ENCODE data around the gene SLC9A2. TPM values are rescaled to one million over a fixed set of nuclear protein-coding genes. Genes with fewer than 3 reads are reported as not detected.

Gene SLC9A2
- total and polyA plus RNA-seq, 5 donors from 2014 or later, result not detected

DNA sequence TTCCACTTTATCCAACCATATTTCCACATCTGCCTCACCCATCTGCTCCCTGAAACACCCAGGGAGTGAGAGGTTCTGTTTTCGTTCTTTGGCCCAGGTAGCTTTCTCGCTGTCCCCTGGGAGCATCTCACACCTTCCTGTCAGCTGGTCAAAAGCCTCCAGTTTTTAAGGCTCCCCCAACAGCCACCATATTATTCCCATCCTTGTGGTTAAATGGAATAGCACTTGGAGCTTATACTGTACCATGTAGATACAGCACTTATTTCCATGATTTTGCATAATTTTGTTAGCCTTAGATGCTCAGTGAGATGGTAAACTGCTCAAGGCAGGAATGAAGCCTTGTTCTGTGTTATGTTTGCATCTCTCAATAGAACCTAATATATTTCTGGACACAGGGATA is 84.0 kb downstream of the SLC9A2 start:
- no peaks in the 10 kb centered on the region for H3K4me1 ChIP-seq (ENCODE audit: control insufficient read depth, insufficient read depth, low read length, poor library complexity, severe bottlenecking)
- H3K27me3 Mint-ChIP-seq, result no peaks in the 10 kb centered on the region
- no peak for DNase-seq
- H3K27me3 ChIP-seq (ENCODE audit: control insufficient read depth, insufficient read depth, low read length), result peaks cover 5% of the 10 kb centered on the region
- ATAC-seq (ENCODE audit: low read depth in 2 of 2), result no peak
- no peak overlapping the region for H3K27ac Mint-ChIP-seq
- no peaks in the 10 kb centered on the region for H3K36me3 ChIP-seq (ENCODE audit: control insufficient read depth, insufficient read depth, low read length)
- no peaks in the 10 kb centered on the region for H3K9me3 ChIP-seq (ENCODE audit: control insufficient read depth in 2 of 2, low read length in 2 of 2)
- H3K36me3 Mint-ChIP-seq, result no peaks in the 10 kb centered on the region
- H3K27ac ChIP-seq (ENCODE audit: insufficient read depth, low read length, poor library complexity, severe bottlenecking), result no peak overlapping the region
- H3K9me3 Mint-ChIP-seq, result peaks cover 0 to 1% (median 0%) of the 10 kb centered on the region in 7 donors
- H3K4me3 Mint-ChIP-seq, result no peak overlapping the region
- H3K4me3 ChIP-seq (ENCODE audit: low read depth, low read length), result no peak overlapping the region
- no peaks in the 10 kb centered on the region for H3K4me1 Mint-ChIP-seq

DNA sequence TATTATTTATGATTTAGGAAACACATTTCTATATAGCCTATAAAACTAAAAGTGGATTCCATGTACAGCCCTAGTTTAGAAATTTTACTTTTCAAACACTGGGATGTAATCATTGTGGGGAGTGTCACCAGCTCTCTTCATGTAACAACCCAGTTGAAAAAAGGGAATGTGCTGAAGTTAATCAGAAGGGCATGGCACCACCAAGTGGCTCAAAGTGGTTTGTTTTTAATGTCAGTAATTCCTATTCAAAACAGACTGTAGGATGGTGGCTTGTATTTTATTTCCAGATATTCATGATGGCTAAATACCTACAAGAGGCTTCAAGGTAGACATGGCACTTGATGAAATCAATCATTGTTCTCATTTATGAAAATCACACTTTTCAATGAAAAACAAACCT is 84.4 kb downstream of the SLC9A2 start:
- peaks cover 5% of the 10 kb centered on the region for H3K27me3 ChIP-seq (ENCODE audit: control insufficient read depth, insufficient read depth, low read length)
- Mint-ChIP-seq H3K4me3 (no peak overlapping the region), H3K9me3 (peaks cover 0 to 1% (median 0%) of the 10 kb centered on the region in 7 donors), H3K4me1 (no peaks in the 10 kb centered on the region), H3K27me3 (no peaks in the 10 kb centered on the region), H3K36me3 (no peaks in the 10 kb centered on the region), H3K27ac (no peak overlapping the region)
- no peak for ATAC-seq (ENCODE audit: low read depth in 2 of 2)
- H3K9me3 ChIP-seq (ENCODE audit: control insufficient read depth in 2 of 2, low read length in 2 of 2), result no peaks in the 10 kb centered on the region
- no peaks in the 10 kb centered on the region for H3K36me3 ChIP-seq (ENCODE audit: control insufficient read depth, insufficient read depth, low read length)
- no peak overlapping the region for H3K27ac ChIP-seq (ENCODE audit: insufficient read depth, low read length, poor library complexity, severe bottlenecking)
- no peaks in the 10 kb centered on the region for H3K4me1 ChIP-seq (ENCODE audit: control insufficient read depth, insufficient read depth, low read length, poor library complexity, severe bottlenecking)
- peak in 1 of 3 donors; percentile 16 for DNase-seq
- H3K4me3 ChIP-seq (ENCODE audit: low read depth, low read length), result no peak overlapping the region

DNA sequence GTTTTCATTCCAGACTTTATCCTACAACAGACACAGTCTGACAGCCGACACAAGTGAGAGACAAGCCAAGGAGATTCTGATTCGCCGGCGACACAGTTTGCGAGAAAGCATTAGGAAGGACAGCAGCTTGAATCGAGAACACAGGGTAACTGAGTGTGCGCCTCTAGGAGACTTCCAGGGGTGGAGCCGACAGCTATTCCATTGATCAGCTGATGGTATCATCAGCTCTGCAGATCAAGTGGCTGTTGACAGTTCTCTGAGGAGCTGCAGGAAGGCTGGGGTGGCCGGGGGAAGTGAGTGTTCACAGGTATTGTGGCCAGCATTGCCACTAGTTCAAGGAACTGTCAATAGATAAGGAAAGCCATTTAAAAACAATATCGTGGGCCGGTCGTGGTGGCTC is 85.2 kb downstream of the SLC9A2 start:
- DNase-seq, result no peak
- H3K9me3 Mint-ChIP-seq, result peaks cover 0 to 1% (median 0%) of the 10 kb centered on the region in 7 donors

DNA sequence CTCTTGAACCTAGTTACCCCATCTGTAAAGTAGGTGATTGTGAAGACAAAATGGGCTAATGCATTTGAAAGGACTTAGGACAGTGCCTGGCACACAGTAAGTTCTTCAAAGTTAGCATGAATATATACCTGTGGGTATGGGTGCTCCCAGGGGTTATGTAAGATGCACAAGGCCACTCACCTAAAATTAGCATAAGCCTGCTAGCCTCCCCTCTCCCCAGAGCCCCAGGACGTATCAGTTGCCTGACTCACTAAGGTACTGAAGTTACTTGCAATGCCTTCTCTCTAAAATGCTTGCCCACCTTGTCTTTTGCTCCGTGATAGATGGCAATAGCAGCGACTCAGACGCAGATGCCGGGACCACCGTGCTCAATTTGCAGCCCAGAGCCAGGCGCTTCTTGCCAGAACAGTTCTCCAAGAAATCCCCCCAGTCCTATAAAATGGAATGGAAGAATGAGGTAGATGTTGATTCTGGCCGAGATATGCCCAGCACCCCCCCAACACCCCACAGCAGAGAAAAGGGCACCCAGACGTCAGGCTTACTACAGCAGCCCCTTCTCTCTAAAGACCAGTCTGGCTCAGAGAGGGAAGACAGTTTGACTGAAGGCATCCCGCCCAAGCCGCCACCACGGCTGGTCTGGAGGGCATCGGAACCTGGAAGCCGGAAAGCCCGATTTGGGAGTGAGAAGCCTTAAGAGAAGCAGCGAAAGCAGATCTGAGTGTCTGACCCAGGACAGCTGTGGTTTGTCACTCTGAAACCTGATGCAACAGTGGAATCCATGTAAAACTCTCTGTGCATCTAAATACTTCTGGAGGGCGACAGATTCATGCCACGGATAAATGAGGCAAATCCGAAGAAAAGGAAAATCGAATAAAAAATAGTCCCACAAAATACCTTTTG is 88.7 kb downstream of the SLC9A2 start:
- Histone ChIP-seq H3K9me3 (ENCODE audit: control insufficient read depth in 2 of 2, low read length in 2 of 2) (no peaks in the 10 kb centered on the region), H3K4me3 (ENCODE audit: low read depth, low read length) (no peak overlapping the region), H3K27me3 (ENCODE audit: control insufficient read depth, insufficient read depth, low read length) (peaks cover 4% of the 10 kb centered on the region), H3K4me1 (ENCODE audit: control insufficient read depth, insufficient read depth, low read length, poor library complexity, severe bottlenecking) (no peaks in the 10 kb centered on the region), H3K36me3 (ENCODE audit: control insufficient read depth, insufficient read depth, low read length) (no peaks in the 10 kb centered on the region), H3K27ac (ENCODE audit: insufficient read depth, low read length, poor library complexity, severe bottlenecking) (no peak overlapping the region)
- Mint-ChIP-seq H3K27ac (no peak overlapping the region), H3K4me1 (no peaks in the 10 kb centered on the region), H3K4me3 (no peak overlapping the region), H3K9me3 (no peaks in the 10 kb centered on the region), H3K36me3 (no peaks in the 10 kb centered on the region), H3K27me3 (no peaks in the 10 kb centered on the region)
- no peak for DNase-seq
- no peak for ATAC-seq (ENCODE audit: low read depth in 2 of 2)

More for the DNA sequence above, 85.2 kb downstream of the SLC9A2 start:
- no peaks in the 10 kb centered on the region for H3K4me1 Mint-ChIP-seq
- Histone ChIP-seq H3K27me3 (ENCODE audit: control insufficient read depth, insufficient read depth, low read length) (peaks cover 7% of the 10 kb centered on the region), H3K36me3 (ENCODE audit: control insufficient read depth, insufficient read depth, low read length) (no peaks in the 10 kb centered on the region), H3K9me3 (ENCODE audit: control insufficient read depth in 2 of 2, low read length in 2 of 2) (no peaks in the 10 kb centered on the region), H3K4me1 (ENCODE audit: control insufficient read depth, insufficient read depth, low read length, poor library complexity, severe bottlenecking) (no peaks in the 10 kb centered on the region), H3K4me3 (ENCODE audit: low read depth, low read length) (no peak overlapping the region), H3K27ac (ENCODE audit: insufficient read depth, low read length, poor library complexity, severe bottlenecking) (no peak overlapping the region)
- H3K27ac Mint-ChIP-seq, result no peak overlapping the region
- no peak for ATAC-seq (ENCODE audit: low read depth in 2 of 2)
- no peaks in the 10 kb centered on the region for H3K36me3 Mint-ChIP-seq
- H3K27me3 Mint-ChIP-seq, result no peaks in the 10 kb centered on the region
- H3K4me3 Mint-ChIP-seq, result no peak overlapping the region

DNA sequence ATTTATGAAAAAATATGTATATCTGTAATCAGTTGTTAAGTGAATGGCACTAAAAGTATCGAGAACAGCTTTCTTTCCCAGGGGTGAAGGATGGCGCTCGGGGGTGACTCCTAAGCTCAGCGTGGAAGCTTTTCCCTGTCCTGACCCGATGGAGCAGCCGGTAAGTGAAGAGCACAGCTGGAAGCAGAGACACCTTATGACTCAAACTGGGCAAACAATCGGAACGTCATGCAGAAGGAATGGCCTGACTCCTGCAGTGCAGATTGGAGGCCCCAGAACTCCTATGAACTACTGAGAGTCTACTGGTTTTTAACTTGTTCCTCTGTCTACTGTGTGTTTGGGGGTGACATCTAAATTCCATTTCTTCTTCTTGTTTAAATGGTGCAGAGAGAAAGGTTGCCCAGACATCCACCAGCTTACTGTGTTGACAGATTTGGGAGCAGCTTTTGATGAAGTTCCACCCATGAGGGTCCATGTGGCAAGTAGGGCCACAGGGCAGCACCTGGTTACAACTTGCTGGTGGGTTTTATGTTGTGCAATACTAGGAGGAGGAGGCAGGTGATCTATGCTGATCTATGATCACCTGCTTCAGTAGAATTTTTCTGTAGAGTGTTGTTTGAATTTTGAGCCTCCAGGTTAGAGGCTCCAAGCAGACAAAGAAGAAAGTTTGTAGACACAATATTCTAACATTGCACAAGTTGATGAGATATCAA is 89.7 kb downstream of the SLC9A2 start:
- Mint-ChIP-seq H3K4me1 (no peaks in the 10 kb centered on the region), H3K27me3 (no peaks in the 10 kb centered on the region), H3K9me3 (no peaks in the 10 kb centered on the region), H3K36me3 (no peaks in the 10 kb centered on the region), H3K27ac (no peak overlapping the region), H3K4me3 (no peak overlapping the region)
- ATAC-seq (ENCODE audit: low read depth in 2 of 2), result no peak
- no peak for DNase-seq
- Histone ChIP-seq H3K4me3 (ENCODE audit: low read depth, low read length) (no peak overlapping the region), H3K27ac (ENCODE audit: insufficient read depth, low read length, poor library complexity, severe bottlenecking) (no peak overlapping the region), H3K36me3 (ENCODE audit: control insufficient read depth, insufficient read depth, low read length) (no peaks in the 10 kb centered on the region), H3K27me3 (ENCODE audit: control insufficient read depth, insufficient read depth, low read length) (peaks cover 4% of the 10 kb centered on the region), H3K9me3 (ENCODE audit: control insufficient read depth in 2 of 2, low read length in 2 of 2) (no peaks in the 10 kb centered on the region), H3K4me1 (ENCODE audit: control insufficient read depth, insufficient read depth, low read length, poor library complexity, severe bottlenecking) (no peaks in the 10 kb centered on the region)

DNA sequence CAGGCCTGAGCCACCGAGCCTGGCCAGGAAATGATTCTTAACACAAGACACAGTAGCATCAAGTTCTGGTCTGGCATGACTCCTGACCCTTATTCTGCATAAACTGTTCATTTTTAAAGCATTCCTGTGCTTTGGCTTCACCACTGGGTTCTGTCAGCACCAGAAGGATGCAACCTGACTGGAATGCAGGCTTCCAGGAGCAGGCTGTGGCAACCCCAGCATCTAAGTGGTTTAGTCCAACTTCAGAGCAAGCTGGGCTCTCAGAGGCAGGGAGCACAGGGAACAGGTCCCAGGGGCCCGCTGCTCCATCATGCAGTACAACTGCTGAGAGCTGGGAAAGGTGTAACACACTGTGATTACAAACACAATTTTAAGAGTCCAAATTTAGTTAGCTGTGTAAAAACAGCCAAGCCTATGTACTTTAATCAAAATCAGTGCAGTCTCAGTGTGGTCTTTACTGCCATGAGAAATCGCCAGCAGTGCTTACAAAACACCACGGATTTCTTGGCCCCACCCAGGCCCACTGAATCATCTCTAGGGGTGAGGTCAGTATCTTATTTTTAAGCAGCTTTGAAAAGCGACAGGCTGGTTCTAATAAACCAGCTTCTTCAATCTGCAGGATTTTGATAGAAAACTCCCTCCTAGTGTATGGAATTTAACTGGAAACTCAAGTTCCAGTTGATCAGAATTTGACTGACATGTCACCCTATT is 98.1 kb downstream of the SLC9A2 start:
- H3K9me3 Mint-ChIP-seq, result no peaks in the 10 kb centered on the region

DNA sequence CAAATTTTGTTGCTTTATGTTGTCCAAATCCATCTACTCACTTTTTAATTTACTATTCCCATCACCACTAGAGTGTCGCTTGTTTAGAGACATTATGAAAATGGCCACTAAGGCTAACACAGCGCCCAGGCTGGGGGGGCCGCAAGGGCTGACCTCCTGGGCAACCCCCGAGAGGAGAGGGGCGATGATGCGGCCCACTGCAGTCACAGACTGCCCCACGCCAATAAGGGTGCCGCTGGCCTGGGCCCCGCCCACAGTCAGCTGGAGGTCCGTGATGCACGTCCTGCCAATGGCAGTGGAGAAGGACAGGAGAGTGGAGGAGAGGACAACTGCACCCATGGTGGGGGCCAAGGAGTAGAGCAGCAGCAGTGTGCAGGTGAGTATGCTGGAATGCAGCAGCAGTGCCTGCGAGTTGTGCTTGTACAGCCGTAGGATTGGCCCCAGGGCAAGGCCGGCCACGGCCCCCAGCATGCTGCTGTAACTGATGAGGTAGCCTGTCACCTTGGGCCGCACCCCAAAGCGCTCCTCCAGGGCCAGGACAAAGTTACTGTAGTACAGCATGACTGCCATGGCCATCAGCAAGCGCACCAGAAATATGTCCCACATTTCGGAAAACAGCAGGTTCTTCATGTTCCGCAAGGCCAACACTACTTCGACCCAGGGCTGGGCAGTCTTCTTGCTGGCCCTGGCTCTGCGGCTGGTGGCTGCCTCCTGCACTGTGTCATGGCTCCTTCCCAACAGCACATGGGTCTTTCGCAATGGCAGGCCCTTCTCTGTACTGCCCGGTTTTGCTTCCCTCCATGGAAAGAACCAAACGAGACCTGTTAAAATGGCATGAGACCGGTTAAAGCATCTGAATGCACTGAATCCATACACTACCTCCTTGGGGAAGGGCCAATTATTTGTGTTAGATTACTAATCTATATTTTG is 99.3 kb downstream of the SLC9A2 start:
- Histone ChIP-seq H3K36me3 (ENCODE audit: control insufficient read depth, insufficient read depth, low read length) (peaks cover 66% of the 10 kb centered on the region), H3K4me1 (ENCODE audit: control insufficient read depth, insufficient read depth, low read length, poor library complexity, severe bottlenecking) (no peaks in the 10 kb centered on the region), H3K4me3 (ENCODE audit: low read depth, low read length) (no peak overlapping the region), H3K9me3 (ENCODE audit: control insufficient read depth in 2 of 2, low read length in 2 of 2) (no peaks in the 10 kb centered on the region), H3K27me3 (ENCODE audit: control insufficient read depth, insufficient read depth, low read length) (no peaks in the 10 kb centered on the region), H3K27ac (ENCODE audit: insufficient read depth, low read length, poor library complexity, severe bottlenecking) (no peak overlapping the region)
- ATAC-seq (ENCODE audit: low read depth in 2 of 2) (no peak), DNase-seq (no peak)
- Mint-ChIP-seq H3K27ac (no peak overlapping the region), H3K9me3 (no peaks in the 10 kb centered on the region), H3K27me3 (no peaks in the 10 kb centered on the region), H3K36me3 (peaks cover 38% of the 10 kb centered on the region), H3K4me1 (peaks cover 0 to 5% (median 1%) of the 10 kb centered on the region in 4 donors), H3K4me3 (no peak overlapping the region)

More for the DNA sequence above, 98.1 kb downstream of the SLC9A2 start:
- Histone ChIP-seq H3K27ac (ENCODE audit: insufficient read depth, low read length, poor library complexity, severe bottlenecking) (no peak overlapping the region), H3K4me1 (ENCODE audit: control insufficient read depth, insufficient read depth, low read length, poor library complexity, severe bottlenecking) (no peaks in the 10 kb centered on the region), H3K27me3 (ENCODE audit: control insufficient read depth, insufficient read depth, low read length) (no peaks in the 10 kb centered on the region), H3K4me3 (ENCODE audit: low read depth, low read length) (no peak overlapping the region), H3K9me3 (ENCODE audit: control insufficient read depth in 2 of 2, low read length in 2 of 2) (no peaks in the 10 kb centered on the region), H3K36me3 (ENCODE audit: control insufficient read depth, insufficient read depth, low read length) (peaks cover 54% of the 10 kb centered on the region)
- ATAC-seq (ENCODE audit: low read depth in 2 of 2) (no peak), DNase-seq (no peak)
- Mint-ChIP-seq H3K27ac (no peak overlapping the region), H3K27me3 (no peaks in the 10 kb centered on the region), H3K4me1 (peaks cover 0 to 5% (median 1%) of the 10 kb centered on the region in 4 donors), H3K4me3 (no peak overlapping the region), H3K36me3 (peaks cover 31% of the 10 kb centered on the region)

Data from CD4-positive, CD25-positive, alpha-beta regulatory T cell (primary cell).